Measurements from ENCODE around the gene PRSS48. TPM values are rescaled to one million over a fixed set of nuclear protein-coding genes. Genes with fewer than 3 reads are reported as not detected.

PRSS48 gene
- total and polyA plus RNA-seq, 10 of the 15 experiments (the other 5 are each of a cell fraction or from before 2014, with no cell fraction given) = not detected

DNA sequence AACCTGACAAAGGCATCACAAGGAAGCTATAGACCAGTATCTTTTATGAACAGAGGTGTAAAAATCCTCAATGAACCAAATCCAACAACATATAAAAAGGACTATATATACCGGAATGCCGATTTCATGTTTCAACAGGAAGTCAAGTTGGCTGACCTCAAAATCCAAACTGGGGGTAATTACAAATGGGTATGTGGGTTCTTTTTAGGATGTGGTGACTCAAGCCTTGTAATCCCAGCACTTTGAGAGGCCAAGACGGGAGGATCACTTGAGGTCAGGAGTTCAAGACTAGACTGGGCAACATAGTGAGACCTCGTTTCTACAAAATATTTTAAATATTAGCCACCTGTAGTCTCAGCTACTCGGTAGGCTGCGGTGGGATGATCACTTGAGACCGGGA lies 10.4 kb downstream of the PRSS48 start:
- CTCF ChIA-PET = no interaction called here
- Histone ChIP-seq H3K4me2 (ENCODE audit: control insufficient read depth, insufficient read depth) (no peak overlapping the region), H3K36me3 (ENCODE audit: control insufficient read depth in 2 of 2, insufficient read depth in 2 of 2, low read length in 1 of 2) (no peaks in the 10 kb centered on the region), H3K27me3 (replicated peaks in 1 of 2; ENCODE audit: control insufficient read depth in 2 of 2, insufficient read depth in 2 of 2, low read length in 1 of 2) (no peaks in the 10 kb centered on the region), H3K4me1 (ENCODE audit: control insufficient read depth, insufficient read depth, low read length) (no peaks in the 10 kb centered on the region), H2AFZ (ENCODE audit: control insufficient read depth, low read depth, low read length) (no peak overlapping the region), H3K9ac (ENCODE audit: control insufficient read depth, insufficient read depth, low read length) (no peak overlapping the region), H3K79me2 (ENCODE audit: control insufficient read depth, insufficient read depth, low read length) (no peaks in the 10 kb centered on the region), H4K20me1 (ENCODE audit: control insufficient read depth, insufficient read depth) (no peaks in the 10 kb centered on the region), H3K4me3 (no peak overlapping the region), H3K27ac (ENCODE audit: control insufficient read depth, insufficient read depth) (no peak overlapping the region), H3K9me3 (replicated peaks; ENCODE audit: control insufficient read depth, insufficient read depth, low read length) (no peaks in the 10 kb centered on the region)
- SMC1A ChIA-PET (ENCODE audit: uncharacterized antibody, unreplicated experiment) = no interaction called here
- no peak for ATAC-seq
- DNase-seq (ENCODE audit: low read depth, low spot score) = no peak
- RAD21 ChIA-PET (ENCODE audit: unreplicated experiment) = no interaction called here
- POLR2A ChIA-PET = no interaction called here
- FAIRE-seq = no peak
- no TSS peak for BruUV-seq (replicated peaks)
- WGBS (ENCODE audit: insufficient coverage, insufficient replicate concordance, low lambda C conversion rate, missing lambda C conversion rate) = 70% methylated on average over 7 of the region's 7 CpGs
- in situ Hi-C loops (cut with MboI) = no loop called here
- no peak for TF ChIP-seq PAX8 (IDR thresholded peaks at IDR 0.05)
- TF ChIP-seq, protein P1, sequence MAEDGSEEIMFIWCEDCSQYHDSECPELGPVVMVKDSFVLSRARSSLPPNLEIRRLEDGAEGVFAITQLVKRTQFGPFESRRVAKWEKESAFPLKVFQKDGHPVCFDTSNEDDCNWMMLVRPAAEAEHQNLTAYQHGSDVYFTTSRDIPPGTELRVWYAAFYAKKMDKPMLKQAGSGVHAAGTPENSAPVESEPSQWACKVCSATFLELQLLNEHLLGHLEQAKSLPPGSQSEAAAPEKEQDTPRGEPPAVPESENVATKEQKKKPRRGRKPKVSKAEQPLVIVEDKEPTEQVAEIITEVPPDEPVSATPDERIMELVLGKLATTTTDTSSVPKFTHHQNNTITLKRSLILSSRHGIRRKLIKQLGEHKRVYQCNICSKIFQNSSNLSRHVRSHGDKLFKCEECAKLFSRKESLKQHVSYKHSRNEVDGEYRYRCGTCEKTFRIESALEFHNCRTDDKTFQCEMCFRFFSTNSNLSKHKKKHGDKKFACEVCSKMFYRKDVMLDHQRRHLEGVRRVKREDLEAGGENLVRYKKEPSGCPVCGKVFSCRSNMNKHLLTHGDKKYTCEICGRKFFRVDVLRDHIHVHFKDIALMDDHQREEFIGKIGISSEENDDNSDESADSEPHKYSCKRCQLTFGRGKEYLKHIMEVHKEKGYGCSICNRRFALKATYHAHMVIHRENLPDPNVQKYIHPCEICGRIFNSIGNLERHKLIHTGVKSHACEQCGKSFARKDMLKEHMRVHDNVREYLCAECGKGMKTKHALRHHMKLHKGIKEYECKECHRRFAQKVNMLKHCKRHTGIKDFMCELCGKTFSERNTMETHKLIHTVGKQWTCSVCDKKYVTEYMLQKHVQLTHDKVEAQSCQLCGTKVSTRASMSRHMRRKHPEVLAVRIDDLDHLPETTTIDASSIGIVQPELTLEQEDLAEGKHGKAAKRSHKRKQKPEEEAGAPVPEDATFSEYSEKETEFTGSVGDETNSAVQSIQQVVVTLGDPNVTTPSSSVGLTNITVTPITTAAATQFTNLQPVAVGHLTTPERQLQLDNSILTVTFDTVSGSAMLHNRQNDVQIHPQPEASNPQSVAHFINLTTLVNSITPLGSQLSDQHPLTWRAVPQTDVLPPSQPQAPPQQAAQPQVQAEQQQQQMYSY (CRISPR knock-in tag; IDR thresholded peaks at IDR 0.05) = no peak
- TF ChIP-seq, protein P2, sequence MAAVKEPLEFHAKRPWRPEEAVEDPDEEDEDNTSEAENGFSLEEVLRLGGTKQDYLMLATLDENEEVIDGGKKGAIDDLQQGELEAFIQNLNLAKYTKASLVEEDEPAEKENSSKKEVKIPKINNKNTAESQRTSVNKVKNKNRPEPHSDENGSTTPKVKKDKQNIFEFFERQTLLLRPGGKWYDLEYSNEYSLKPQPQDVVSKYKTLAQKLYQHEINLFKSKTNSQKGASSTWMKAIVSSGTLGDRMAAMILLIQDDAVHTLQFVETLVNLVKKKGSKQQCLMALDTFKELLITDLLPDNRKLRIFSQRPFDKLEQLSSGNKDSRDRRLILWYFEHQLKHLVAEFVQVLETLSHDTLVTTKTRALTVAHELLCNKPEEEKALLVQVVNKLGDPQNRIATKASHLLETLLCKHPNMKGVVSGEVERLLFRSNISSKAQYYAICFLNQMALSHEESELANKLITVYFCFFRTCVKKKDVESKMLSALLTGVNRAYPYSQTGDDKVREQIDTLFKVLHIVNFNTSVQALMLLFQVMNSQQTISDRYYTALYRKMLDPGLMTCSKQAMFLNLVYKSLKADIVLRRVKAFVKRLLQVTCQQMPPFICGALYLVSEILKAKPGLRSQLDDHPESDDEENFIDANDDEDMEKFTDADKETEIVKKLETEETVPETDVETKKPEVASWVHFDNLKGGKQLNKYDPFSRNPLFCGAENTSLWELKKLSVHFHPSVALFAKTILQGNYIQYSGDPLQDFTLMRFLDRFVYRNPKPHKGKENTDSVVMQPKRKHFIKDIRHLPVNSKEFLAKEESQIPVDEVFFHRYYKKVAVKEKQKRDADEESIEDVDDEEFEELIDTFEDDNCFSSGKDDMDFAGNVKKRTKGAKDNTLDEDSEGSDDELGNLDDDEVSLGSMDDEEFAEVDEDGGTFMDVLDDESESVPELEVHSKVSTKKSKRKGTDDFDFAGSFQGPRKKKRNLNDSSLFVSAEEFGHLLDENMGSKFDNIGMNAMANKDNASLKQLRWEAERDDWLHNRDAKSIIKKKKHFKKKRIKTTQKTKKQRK (IDR thresholded peaks at IDR 0.05; ENCODE audit: low read depth, low read length) = no peak
- TF ChIP-seq, protein P3, sequence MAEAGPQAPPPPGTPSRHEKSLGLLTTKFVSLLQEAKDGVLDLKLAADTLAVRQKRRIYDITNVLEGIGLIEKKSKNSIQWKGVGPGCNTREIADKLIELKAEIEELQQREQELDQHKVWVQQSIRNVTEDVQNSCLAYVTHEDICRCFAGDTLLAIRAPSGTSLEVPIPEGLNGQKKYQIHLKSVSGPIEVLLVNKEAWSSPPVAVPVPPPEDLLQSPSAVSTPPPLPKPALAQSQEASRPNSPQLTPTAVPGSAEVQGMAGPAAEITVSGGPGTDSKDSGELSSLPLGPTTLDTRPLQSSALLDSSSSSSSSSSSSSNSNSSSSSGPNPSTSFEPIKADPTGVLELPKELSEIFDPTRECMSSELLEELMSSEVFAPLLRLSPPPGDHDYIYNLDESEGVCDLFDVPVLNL (IDR thresholded peaks at IDR 0.05; ENCODE audit: low read depth, low read length) = no peak
- no peak for TF ChIP-seq ZNF384 (IDR thresholded peaks at IDR 0.05; ENCODE audit: borderline replicate concordance, low read depth, low read length)
- TF ChIP-seq, protein P4, sequence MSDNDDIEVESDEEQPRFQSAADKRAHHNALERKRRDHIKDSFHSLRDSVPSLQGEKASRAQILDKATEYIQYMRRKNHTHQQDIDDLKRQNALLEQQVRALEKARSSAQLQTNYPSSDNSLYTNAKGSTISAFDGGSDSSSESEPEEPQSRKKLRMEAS (IDR thresholded peaks at IDR 0.05; ENCODE audit: low read depth, low read length) = no peak
- intact Hi-C loops (cut with micrococcal nuclease; ENCODE audit: unreplicated experiment) = no loop called here

Measured in GM12878 (cell line).